Breast epithelium (tissue), 4 donors: ENCODE data around the gene CYTH3. TPM values are rescaled to one million over a fixed set of nuclear protein-coding genes. Genes with fewer than 3 reads are reported as not detected.

Experiments
- DNase-seq, 2 donors: peaks; one replicate each; pipeline ENCODE4 v3.0.0-alpha.2; 2019; ENCODE audit warnings: low spot score in 2 of 2
- H3K27ac ChIP-seq, 2 donors: fragments of 200-600 bp; sonication (generic) in 1 of 2; one replicate each; pipeline ENCODE4 v1.5.1; 2016 to 2019; ENCODE audit warnings: mild to moderate bottlenecking in 1 of 2
- H3K27me3 ChIP-seq, 2 donors: fragments of 200-600 bp; sonication (generic) in 1 of 2; one replicate each; pipeline versions ENCODE4 v1.5.1 to v1.6.0; 2017 to 2019; ENCODE audit warnings: control low read depth in 1 of 2, mild to moderate bottlenecking in 1 of 2
- H3K36me3 ChIP-seq: fragments of 200-600 bp; one replicate; pipeline ENCODE4 v1.5.1; 2019
- H3K4me1 ChIP-seq, 2 donors: fragments of 200-600 bp; sonication (generic); one replicate each; pipeline ENCODE4 v1.5.1; 2016 to 2019; ENCODE audit warnings: control low read depth in 1 of 2
- H3K4me3 ChIP-seq, 3 donors: fragments of 200-600 bp; sonication (generic); 1 replicate in 2 of 3; 2 replicates in 1 of 3; pipeline ENCODE4 v1.5.1; 2016 to 2019; ENCODE audit warnings: mild to moderate bottlenecking in 3 of 3, moderate library complexity in 2 of 3
- H3K9me3 ChIP-seq, 2 donors: fragments of 200-600 bp; sonication (generic) in 1 of 2; one replicate each; pipeline ENCODE4 v1.5.1; 2016 to 2019; ENCODE audit warnings: control low read depth in 1 of 2
- POLR2A ChIP-seq: fragments of 450-650 bp; IDR thresholded peaks from one replicate; pipeline ENCODE4 v1.6.1; 2016; ENCODE audit warnings: antibody characterized with exemption, mild to moderate bottlenecking, moderate library complexity
- POLR2AphosphoS5 ChIP-seq, 3 donors: sonication (generic); formaldehyde crosslinking; IDR thresholded peaks; one replicate each; pipeline ENCODE4 v1.6.1; 2017; ENCODE audit warnings: antibody characterized with exemption in 3 of 3
- intact Hi-C: fragments of 100-400 bp; cut with DNase I; formaldehyde crosslinking; loops from one replicate; pipeline ENCODE4 v1.15.1; 2023; ENCODE audit warnings: low total_unique reads
- total RNA-seq, 3 donors: library from RNA; depleted of rRNA; stranded (reverse); fragments of >200 nt; gene quantifications; one replicate each; pipeline ENCODE4 v1.1.0, GENCODE V29; 2016
- TF ChIP-seq, protein P1 (sequence below), 3 donors: fragments of 450-650 bp; IDR thresholded peaks; one replicate each; pipeline ENCODE4 v1.5.1; 2016 to 2017; ENCODE audit warnings: antibody characterized with exemption in 3 of 3, mild to moderate bottlenecking in 3 of 3, moderate library complexity in 3 of 3

Gene CYTH3
- total RNA-seq, 3 donors from 2014 or later: 23.6 to 46.4 (median 33.4) TPM

DNA sequence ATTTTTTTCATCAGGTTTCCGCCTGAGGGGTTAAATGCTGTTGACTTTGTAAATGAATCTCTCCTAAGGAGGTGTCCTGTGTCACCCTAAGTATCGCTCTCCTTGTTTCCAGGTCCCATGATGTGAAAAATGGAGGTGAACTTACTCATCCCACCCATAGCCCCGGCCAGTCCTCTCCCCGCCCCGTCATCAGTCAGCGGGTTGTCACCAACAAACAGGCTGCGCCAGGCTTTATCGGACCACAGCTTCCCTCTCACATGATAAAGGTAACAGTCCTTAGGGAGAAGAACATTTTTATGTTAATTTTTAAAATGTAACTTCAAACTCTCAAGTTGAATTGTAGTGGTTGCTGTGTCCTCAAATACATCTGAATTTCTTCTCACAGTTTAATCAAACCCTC, 124.8 kb downstream of the CYTH3 start:
- no peaks in the 10 kb centered on the region for H3K9me3 ChIP-seq
- intact Hi-C loops: no loop called here
- no peaks in the 10 kb centered on the region for H3K27me3 ChIP-seq
- no peak overlapping the region for H3K4me3 ChIP-seq
- no peaks in the 10 kb centered on the region for H3K36me3 ChIP-seq
- no peaks in the 10 kb centered on the region for H3K4me1 ChIP-seq
- H3K27ac ChIP-seq: no peak overlapping the region
- no peak for DNase-seq
- TF ChIP-seq, protein P1, sequence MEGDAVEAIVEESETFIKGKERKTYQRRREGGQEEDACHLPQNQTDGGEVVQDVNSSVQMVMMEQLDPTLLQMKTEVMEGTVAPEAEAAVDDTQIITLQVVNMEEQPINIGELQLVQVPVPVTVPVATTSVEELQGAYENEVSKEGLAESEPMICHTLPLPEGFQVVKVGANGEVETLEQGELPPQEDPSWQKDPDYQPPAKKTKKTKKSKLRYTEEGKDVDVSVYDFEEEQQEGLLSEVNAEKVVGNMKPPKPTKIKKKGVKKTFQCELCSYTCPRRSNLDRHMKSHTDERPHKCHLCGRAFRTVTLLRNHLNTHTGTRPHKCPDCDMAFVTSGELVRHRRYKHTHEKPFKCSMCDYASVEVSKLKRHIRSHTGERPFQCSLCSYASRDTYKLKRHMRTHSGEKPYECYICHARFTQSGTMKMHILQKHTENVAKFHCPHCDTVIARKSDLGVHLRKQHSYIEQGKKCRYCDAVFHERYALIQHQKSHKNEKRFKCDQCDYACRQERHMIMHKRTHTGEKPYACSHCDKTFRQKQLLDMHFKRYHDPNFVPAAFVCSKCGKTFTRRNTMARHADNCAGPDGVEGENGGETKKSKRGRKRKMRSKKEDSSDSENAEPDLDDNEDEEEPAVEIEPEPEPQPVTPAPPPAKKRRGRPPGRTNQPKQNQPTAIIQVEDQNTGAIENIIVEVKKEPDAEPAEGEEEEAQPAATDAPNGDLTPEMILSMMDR (IDR thresholded peaks at IDR 0.05): no peak
- TF ChIP-seq POLR2AphosphoS5 (IDR thresholded peaks at IDR 0.05) (no peak), POLR2A (no peak)

DNA sequence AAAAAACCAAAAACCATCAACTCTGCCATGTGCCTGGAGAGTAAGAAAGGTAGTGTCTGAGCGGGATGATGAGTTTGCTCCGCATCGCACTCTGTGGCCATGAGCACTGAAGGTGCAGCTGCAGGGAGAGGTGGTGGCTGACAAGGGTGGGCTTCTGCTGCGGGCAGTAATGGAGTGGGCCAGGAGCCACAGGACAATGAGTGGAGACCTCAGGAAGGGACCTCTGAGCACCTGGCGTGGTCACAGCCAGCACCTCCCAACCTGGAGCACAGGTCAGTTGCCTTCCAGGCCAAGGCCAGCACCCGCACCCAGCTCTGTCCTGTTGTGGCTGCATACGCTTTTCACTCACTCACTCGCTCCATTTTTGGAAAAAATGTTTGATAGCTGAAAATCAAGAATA, 125.8 kb downstream of the CYTH3 start:
- DNase-seq: no peak
- H3K9me3 ChIP-seq: no peaks in the 10 kb centered on the region
- no peaks in the 10 kb centered on the region for H3K4me1 ChIP-seq
- intact Hi-C loops: no loop called here
- no peak overlapping the region for H3K27ac ChIP-seq
- no peaks in the 10 kb centered on the region for H3K36me3 ChIP-seq
- no peaks in the 10 kb centered on the region for H3K27me3 ChIP-seq
- H3K4me3 ChIP-seq: no peak overlapping the region
- TF ChIP-seq POLR2A (no peak), POLR2AphosphoS5 (IDR thresholded peaks at IDR 0.05) (no peak)
- TF ChIP-seq, protein P1 (IDR thresholded peaks at IDR 0.05): no peak

DNA sequence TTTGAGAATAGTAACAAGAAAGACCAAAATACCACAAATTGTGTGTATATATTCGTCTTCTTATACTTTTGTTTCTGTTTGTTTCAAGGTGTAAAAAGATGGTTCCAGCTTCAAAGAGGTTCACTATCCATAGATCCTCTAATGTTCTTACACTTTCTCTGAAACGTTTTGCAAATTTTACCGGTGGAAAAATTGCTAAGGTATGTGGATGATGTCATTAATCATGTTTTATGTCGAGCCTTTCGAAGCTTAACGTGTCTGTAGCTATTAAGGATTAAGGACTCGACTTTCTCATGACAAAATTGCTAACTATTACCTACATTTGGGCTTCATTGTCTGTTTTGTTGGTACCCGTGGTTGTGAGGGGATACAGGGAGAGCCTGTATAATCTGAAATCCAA, 128.4 kb downstream of the CYTH3 start:
- Histone ChIP-seq H3K27me3 (no peaks in the 10 kb centered on the region), H3K9me3 (no peaks in the 10 kb centered on the region), H3K36me3 (peaks cover 14% of the 10 kb centered on the region), H3K27ac (no peak overlapping the region), H3K4me1 (no peaks in the 10 kb centered on the region), H3K4me3 (no peak overlapping the region)
- no peak for DNase-seq
- TF ChIP-seq POLR2A (no peak), POLR2AphosphoS5 (IDR thresholded peaks at IDR 0.05) (no peak)
- TF ChIP-seq, protein P1 (IDR thresholded peaks at IDR 0.05): no peak
- intact Hi-C loops: no loop called here

DNA sequence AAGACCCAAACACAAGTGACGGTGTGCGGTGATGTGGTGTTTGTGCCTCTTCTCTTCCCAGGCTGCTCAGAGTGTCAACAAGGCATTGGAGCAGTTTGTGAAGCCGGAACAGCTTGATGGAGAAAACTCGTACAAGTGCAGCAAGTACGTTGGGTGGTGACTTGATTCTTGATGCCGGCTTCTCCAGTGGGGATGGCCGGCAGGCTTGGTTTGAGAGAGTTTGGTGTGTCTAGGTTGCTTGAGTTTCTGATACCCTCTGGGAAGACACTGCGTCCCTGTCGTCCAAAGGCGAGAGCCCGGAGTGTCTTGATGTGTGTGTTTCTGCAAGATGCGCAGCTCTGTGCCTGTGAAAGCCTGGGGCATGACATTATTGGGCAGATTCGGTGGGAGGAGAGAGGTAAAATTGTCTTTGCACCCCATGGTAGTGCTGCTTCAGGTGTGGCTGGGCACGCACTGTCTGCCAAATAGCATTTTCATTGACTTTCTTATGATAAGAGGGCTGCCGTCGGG, 129.5 kb downstream of the CYTH3 start:
- DNase-seq: no peak
- no peaks in the 10 kb centered on the region for H3K4me1 ChIP-seq
- intact Hi-C loops: no loop called here
- H3K27ac ChIP-seq: no peak overlapping the region
- peaks cover 14% of the 10 kb centered on the region for H3K36me3 ChIP-seq
- no peak overlapping the region for H3K4me3 ChIP-seq
- H3K9me3 ChIP-seq: no peaks in the 10 kb centered on the region
- no peaks in the 10 kb centered on the region for H3K27me3 ChIP-seq
- TF ChIP-seq POLR2AphosphoS5 (IDR thresholded peaks at IDR 0.05) (no peak), POLR2A (no peak)
- TF ChIP-seq, protein P1 (IDR thresholded peaks at IDR 0.05): no peak

DNA sequence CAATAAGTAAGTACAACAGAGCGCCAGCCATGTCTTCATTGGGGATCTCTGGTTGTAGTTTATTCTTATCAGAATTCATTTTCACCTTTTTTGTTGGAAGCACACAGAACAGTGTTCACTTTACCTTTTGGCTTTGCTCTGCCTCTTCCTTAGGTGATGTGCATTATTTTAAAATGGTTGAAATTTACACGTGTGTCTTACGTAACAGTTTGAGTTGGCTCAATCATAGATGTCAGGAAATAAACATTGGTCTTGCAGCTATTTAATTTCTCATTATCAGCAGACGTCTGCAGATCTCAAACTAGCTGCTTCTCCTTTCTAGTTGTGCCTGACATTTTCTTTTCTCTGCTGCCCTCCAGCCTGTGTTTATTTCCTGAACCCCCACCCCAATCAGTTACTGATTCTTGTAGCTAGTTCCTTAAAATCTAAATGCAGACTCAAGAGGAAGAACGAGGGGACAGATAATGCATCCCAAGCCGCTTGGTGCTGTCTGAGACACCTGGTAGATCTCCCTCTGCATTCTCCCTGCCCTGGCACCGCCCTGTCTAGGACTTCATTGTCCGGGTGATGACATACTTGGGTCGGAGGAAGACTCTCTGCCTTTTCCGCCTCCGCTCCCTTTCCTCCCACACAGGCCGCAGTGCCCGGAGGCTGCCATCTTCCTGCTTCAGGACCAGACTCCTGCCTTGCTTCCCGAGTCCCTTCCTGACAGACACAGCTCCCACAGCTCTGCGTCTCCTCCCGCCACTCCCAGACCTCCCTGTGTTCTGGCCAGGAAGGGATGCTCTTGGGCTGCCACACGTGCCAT, 133.0 kb downstream of the CYTH3 start:
- DNase-seq: no peak
- Histone ChIP-seq H3K4me3 (no peak overlapping the region), H3K4me1 (no peaks in the 10 kb centered on the region), H3K36me3 (peaks cover 14% of the 10 kb centered on the region), H3K9me3 (no peaks in the 10 kb centered on the region), H3K27ac (no peak overlapping the region), H3K27me3 (no peaks in the 10 kb centered on the region)
- intact Hi-C loops: no loop called here
- TF ChIP-seq, protein P1 (IDR thresholded peaks at IDR 0.05): no peak
- TF ChIP-seq POLR2A (no peak), POLR2AphosphoS5 (IDR thresholded peaks at IDR 0.05) (no peak)
